GM19238 (cell line): Measurements from ENCODE around the gene RNU6-1.

ENCODE experiments used
- DNase-seq: peaks from one replicate; pipeline ENCODE4 v3.0.0; 2011; ENCODE audit warnings: low spot score; ENCODE audit not compliant: insufficient read length

Gene RNU6-1

DNA sequence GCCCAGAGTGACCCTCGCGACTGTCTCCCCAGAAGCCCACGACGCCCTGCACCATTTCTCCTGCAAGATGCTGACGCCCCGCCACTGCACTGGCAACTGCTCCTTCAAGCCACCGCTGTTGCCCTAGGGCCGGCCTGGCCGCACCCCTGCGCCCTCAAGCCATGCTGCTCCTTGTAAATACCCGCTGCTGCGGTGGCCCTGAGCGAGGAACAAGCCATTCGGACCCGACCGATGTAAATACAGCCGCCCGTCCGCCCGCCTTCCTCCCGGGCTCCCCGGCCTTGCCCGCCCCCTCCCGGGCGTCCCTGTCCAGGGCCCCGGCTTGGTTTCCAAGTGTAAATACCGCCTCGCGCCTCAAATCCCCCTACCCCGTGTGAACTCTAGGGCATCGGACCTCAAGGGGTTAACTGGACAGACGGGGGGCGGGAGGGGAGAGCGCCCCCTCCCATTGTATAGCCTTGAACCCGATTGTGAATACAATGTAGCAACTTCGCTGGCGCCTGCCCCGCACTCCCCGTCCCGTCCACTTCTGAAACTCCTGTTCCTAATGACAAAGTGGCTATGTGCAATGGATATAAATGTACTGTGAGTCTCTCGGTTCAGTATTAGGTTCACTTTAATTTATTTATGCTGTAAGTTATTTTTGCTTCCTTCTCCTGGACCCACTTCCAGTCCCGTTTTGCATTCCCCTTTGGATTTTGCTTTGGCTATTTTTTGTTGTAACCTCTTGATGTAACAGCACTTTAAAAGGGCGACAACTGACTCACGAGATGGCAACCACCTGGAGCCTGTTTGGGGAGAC lies 5.9 kb downstream of the RNU6-1 start:
- DNase-seq, result no peak

DNA sequence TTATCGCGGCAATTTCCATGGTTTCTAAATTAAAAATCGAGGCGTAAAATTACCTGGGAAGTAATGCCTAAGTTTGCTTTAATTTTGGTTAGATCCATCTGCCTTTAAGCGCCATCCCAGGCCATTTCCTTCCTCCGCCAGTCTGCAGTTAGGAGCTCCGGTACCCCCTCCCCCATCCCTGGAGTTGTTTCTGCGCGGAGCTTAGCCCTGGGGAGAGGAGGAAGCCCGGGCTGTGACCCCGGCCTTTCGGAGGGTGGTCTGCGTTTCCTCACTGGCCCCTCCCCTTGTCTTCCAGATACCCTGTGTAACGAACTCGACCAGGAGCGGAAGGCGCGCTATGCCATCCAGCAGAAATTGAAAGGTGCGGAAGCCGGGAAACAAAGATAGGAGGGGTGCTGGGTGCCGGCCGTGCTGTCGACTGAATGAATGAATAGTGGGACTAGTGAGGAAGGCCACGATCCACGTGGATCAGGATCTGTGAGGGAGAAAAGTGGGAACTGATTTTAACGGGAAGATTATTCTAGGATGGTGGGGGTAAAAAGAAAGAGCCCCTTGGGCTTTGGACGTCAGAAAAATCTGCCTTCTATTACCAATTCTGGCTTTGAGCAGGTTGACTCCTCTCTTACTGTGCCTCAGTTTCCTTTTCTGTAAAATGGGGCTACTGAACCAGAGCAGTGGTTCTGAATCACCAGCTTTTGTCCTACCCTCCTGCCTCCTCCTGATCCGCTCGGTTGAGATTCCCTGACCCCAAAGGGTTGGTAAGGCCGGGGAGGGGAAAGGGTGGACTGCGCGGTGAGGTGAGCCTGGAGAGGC lies 6.7 kb downstream of the RNU6-1 start:
- no peak for DNase-seq

DNA sequence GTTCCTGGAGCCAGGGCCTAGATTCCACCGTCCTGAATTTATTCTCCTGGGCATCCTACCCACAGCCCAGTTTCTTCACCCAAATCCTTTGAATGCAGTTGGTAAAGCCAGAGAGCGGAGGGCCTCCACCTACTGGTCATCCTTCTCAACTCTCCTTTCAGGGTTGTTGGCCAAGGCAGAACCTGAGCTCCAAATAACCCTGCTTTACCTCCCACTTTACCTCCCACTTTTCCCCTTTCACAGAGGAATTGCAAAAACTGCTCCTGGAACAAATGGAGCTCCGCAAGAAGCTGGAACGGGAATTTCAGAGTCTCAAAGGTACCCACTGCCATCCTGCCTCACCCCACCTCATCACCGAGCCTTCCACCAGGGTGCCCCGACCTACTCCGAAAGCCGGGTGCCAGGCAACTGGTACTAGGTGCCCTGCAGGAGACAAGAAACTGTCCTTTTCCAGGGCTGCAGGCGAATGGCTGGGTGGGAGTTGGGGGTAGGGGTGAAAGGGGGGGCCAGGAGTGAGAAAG lies 7.8 kb downstream of the RNU6-1 start:
- DNase-seq, result no peak

DNA sequence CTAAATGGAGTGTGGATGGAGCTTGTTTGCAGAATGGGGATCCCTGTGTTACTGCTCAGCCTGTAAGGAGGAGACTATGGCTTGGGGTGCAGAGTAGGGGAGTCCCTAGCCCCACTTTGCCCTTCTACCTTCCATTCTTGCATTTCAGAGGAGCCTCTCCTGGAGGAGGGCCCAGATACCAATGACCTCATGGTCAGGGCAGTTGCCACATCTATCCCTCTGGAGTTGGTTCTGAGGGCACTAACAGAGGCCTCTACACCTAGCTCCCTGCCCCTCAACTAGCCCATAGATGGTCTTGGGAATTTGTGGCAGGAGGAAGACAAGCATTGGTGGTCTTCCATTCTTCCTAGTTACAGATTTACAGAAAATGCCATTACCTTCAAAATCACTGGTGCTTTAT lies 8.5 kb downstream of the RNU6-1 start:
- DNase-seq, result no peak

DNA sequence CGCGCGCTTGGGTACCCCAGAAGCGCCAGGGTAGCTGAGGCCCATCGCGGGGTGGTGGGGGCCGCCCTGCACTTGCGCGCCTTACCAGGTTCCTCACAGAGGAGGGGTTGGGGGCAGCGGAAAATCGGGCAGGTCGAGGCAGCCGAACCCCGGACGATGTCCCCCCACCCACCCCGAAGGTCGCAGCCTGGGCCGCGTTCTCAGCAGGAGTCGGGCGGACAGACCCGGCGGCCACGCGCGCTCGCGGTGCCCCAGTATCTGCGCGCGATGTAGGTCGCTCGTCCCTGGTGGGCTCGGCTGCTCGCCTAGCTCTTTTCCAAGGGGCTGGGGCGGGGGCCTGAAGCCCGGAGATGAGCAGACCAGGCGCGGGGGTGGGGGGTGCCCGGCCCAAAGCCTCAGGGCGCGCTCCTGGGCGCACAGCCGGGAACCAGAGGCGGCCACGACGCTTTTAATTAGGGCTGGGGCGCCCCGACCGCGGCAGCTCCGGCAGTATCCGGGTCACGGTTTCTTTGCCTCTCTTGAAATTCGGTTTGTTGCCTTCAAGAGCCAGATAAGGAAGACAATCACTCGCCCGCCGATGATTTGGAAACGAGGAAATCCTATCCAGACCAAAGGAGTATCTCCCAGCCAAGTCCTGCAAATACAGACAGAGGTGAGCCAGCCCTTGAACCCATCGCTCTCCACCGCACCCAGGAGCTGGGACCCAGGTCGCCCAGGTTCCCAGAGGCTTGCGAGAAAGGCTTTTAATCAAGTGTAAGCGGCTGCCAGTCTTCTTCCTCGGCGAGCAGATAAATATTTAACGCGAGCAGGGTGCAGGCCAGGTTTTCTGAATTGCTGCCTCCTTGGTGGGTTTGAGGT lies 10.0 kb downstream of the RNU6-1 start:
- DNase-seq, result no peak

DNA sequence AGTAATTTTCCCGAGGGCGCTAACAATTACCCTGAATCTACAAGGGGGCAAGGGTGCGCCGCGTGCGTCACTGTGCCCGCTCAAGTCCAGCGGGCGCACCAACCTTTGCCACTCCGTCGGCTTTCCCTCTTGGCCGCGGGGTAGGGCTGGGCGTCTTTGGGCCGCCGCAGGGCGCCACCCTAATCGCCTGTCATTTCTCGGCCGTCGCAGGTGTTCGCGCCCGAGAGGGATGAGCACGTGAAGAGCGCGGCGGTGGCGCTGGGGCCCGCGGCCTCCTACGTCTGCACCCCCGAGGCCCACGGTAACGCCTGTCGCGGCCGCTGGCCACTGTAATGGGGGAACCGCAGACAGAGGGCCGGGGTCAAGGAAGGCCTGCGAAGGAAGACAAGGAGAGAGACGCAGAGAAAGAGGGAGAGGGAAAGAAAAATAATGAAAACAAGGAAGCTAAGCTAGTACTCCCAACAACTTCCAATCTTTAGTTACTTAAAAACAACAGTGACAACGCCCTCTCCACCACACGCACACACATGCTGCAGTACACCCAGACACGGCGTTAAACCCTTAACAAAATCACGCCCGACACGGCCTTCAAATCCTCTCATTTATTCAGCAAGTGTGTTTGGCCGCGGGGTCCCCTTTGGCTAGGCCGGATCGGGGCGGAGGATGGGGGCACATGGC lies 10.7 kb downstream of the RNU6-1 start:
- no peak for DNase-seq

DNA sequence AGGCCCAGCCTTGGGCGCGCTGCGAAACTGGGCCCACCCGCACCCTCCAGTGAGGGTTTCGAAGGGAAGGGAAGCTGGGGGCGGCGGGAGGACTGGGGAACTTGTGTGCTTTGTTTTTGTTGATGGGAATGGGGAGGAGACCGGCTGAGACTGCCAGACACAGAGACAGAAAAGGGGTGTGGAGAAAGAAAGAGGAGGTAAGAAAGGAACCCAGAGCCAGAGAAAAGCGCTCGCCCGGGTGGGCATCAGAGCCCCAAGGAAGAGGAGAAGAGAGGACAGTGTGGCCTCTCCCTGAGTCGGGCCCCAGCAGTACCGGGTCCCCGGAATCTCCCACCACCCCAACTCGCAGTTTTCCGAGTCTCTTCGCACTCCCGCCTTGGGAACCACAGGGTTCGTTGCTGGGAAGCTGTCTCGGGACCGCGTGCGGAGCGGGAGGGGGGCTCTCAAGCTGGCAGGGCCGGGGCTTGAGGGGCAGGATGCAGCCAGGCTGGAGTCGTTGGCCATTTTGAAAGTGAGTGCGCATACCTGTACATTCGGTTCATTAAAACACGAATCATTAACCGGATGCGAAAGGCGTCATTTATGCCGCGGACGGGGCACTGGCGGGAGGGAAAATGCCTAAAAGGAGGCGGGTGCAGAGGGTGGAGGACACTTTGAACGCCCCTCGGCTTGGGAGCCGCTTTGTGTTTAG lies 11.4 kb downstream of the RNU6-1 start:
- no peak for DNase-seq

DNA sequence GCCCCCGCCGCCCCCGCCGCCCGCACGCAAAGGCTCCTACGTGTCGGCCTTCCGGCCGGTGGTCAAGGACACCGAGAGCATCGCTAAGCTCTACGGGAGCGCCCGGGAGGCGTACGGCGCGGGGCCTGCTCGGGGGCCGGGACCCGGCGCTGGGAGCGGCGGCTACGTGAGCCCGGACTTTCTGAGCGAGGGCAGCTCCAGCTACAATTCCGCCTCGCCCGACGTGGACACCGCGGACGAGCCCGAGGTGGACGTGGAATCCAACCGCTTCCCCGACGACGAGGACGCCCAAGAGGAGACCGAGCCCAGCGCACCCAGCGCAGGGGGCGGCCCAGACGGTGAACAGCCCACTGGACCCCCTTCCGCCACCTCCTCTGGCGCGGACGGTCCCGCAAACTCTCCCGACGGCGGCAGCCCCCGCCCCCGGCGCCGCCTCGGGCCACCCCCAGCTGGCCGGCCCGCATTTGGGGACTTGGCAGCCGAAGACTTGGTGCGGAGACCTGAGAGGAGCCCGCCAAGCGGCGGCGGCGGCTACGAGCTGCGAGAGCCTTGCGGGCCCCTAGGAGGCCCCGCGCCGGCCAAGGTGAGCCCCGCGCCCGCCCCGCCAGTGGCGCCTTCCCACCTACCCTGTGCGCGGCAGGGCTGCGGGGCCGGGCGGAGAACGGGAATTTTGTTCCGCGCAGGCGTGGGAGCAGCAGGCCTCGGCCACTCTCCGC lies 12.1 kb downstream of the RNU6-1 start:
- no peak for DNase-seq

DNA sequence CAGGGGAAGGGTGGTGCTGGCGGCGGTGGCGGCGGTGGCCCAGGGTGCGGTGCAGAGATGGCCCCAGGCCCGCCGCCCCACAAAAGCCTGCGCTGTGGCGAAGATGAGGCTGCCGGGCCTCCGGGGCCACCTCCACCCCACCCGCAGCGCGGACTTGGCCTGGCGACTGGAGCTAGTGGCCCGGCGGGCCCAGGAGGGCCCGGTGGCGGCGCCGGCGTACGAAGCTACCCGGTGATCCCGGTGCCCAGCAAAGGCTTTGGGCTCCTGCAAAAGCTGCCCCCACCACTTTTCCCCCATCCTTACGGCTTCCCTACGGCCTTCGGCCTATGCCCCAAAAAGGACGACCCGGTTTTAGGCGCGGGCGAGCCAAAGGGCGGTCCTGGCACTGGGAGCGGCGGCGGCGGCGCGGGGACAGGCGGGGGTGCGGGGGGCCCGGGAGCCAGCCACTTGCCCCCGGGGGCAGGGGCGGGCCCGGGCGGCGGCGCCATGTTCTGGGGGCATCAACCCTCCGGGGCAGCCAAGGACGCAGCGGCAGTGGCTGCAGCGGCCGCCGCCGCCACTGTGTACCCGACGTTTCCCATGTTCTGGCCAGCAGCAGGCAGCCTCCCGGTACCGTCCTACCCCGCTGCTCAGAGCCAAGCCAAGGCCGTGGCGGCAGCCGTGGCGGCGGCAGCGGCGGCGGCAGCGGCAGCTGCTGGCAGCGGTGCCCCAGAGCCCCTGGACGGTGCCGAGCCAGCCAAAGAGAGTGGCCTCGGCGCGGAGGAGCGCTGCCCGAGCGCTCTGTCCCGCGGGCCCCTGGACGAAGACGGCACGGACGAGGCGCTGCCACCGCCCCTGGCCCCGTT lies 12.9 kb downstream of the RNU6-1 start:
- DNase-seq, result no peak

DNA sequence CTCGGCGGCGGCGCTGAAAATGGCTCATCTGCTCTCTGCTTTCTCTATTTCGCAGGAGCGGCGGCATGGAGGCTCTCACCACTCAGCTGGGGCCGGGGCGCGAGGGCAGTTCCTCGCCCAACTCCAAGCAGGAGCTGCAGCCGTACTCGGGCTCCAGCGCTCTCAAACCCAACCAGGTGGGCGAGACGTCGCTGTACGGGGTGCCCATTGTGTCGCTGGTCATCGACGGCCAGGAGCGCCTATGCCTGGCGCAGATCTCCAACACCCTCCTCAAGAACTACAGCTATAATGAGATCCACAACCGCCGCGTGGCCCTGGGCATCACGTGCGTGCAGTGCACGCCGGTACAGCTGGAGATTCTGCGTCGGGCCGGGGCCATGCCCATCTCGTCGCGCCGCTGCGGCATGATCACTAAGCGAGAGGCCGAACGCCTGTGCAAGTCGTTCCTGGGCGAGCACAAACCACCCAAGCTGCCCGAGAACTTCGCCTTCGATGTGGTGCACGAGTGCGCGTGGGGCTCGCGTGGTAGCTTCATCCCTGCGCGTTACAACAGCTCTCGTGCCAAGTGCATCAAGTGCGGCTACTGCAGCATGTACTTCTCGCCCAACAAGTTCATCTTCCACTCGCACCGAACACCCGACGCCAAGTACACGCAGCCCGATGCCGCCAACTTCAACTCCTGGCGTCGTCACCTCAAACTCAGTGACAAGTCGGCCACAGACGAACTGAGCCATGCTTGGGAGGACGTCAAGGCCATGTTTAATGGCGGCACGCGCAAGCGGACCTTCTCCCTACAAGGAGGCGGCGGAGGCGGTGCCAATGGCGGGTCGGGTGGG lies 13.7 kb downstream of the RNU6-1 start:
- DNase-seq, result no peak

DNA sequence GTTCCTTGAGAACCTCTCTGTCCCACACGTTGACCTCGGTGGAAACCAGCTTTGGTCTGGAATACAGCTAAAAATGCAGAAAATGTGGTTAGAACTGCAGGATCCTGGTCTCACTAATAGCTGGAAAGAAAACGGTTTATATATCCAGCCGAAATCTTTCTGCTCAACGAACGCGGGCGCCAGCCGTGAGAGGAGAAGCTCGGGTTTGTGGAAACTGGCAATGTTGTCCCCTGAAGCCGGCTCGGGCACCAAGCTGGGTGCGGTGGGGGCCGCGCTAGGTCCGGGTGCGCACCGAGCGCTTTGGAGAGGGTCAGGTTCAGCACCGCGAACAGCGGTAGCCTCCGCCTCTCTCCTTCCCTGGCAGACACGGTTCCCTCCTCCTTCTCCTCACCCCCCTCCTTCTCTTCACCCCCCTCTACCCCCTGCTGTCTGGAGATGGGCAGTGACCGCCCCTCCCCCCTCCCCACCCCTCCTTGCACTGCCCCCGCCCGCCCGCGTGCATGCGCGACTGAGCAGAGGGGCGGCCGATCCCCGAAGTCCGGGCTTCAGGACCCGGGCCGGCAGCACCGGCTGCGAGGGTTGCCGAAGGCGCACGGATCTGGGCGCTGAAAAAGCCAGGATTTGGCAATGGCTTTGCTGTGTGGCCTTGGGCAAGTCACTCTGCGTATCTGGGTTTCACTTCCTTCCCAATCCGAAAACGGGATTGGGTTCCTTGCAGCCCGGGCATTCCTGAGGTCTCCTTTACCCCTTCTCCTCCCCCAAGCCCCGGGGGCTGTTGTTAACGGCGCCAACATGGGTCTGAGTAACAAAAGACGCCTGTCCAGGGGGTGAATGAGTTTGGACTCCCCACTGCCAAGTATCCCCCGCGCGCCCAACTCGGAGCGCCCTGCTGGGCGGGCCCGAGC lies 14.6 kb downstream of the RNU6-1 start, which contains the start of gene SKOR1:
Gene SKOR1 (plus strand): TSS at position 534 of the 905 bp plus-strand sequence. CDS start 94 bp downstream, at position 628.
- DNase-seq, result no peak

DNA sequence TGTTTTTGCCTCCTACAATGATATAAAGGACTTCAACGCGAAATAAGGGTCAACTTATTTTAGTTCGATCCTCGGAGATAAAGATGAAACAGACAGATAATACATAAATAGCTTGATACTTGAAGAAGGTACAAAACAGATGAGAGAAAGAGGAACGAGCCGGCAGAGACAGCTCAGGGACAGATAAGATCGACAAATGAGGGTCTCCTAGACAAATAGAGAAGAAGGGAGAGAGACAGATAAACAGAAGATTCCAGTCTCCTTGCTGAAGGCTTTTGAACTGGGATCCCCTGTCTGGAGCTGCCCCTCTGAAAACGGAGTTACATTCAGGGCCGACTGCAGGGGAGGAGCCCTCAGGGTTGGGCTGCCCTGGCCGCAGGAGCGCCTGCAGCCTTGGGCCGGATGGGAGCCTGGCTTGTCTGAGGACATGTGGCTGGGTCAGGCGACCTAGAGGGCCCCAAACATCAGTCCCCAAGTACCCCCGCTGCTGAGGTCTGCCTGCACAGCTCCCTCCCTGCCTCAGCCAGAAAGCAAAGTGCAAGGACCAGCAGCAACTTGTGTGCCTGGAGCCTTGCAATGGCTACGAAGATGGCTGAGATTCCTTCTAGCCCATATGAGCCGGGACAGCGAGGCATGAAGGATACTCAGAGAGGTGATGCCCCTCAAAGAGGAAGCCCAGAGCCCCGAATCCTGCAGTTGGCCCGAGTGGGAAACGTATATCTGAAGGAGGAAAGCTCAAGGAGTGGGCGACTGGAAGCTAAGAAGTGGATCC lies 15.5 kb downstream of the RNU6-1 start:
- no peak for DNase-seq

DNA sequence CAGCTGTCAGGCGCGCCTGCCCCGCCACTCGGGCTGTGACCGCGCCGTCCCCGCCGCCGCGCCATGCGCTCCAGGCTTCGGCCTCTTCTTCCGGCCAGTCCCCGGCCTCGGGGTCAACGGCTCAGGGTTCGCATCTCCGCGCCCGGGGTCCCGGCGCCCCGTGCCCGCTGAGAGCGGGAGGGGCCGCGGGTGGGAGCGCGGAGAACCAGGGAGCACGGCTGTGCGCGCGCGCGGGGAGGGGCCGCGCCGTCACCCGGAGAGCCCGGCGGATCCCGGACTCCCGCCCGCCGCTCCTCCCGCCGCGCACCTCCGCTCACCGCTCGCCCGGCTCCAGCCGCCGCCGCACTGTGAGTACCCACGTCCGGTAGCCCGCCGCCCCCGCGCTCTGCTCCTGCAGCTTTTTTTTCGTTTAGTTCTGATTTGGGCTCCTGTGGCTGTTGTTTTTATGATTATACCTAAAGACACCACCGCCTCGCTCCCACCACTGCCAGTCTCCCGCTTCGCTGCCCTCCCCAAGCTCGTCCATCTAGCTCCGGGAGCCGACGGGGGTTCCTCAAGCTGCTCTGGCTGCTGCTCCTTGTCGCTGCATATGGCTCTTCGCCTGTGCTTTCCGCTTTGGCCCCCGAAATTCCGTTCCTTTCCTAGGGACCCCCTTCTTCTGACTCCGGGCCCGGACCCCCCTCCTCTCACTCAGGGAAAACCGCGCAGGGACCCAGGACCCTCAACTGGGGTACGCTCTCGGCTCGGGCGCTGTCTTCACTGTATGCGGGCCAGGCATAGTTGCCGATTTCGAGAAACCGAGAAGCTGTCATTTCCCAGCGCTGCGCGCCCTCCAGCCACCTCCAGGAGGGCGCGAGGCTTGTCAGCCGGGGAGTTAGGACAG lies 16.3 kb downstream of the RNU6-1 start:
- no peak for DNase-seq

DNA sequence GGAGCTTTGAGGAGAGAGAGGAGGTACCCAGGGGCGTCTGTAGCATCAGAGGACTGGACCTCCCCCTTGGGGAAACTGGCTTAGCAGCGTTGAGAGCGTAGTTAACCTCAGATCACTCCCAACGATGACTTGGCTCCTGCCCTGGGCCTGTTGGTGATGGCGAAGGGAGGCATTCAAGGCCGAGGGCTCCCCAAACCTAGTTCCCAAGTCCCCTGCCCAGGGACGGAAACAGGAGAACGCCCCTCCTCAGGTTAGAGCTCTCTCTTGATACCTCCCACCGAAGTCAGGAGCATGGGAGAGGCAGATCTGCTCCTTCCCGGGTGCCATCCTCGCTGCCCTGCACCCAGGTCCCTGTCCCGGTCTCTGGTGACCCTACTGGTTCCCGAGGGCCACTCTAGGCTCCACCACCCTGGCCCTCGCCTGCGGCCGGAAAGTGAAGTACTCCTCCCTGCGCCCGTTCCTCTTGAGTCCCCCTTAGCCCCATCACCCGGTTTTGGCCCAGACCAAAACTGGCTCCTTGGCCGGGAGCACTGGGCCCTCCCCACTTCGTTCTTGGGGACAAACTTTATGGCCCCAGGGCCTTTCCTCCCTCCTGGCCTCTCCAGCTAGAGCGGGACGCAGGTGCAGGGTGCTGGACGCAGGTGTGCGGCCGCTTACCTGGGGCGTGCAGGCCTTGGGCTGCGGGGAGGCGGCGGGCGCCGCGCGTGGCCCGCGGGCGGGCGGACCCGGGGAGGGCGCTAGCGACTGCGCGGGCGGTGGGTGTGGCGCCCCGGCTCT lies 17.1 kb downstream of the RNU6-1 start:
- no peak for DNase-seq
